Endothelial cell of umbilical vein (primary cell): ENCODE results near the gene DNAH9. TPM values are rescaled to one million over a fixed set of nuclear protein-coding genes. Genes with fewer than 3 reads are reported as not detected.

ENCODE experiments used
- BruUV-seq: library from RNA; stranded (reverse); fragments of 400-500 nt; replicated peaks from 2 replicates; lab custom pipeline; 2021; lab: Mats Ljungman, UMichigan
- CTCF ChIA-PET: fragments of 300-600, 350-600 bp; sonication (Branson Sonifier 250); formaldehyde crosslinking; loops from one replicate; lab custom pipeline; 2021; ENCODE audit warnings: antibody characterized with exemption, inconsistent platforms; lab: Charles Lee
- POLR2A ChIA-PET: fragments of 300-600, 350-600 bp; sonication (Branson Sonifier 250); formaldehyde crosslinking; loops from one replicate; lab custom pipeline; 2021; ENCODE audit warnings: antibody characterized with exemption, inconsistent platforms; lab: Charles Lee
- DNase-seq: peaks from one replicate; pipeline ENCODE4 v3.0.0-alpha.2; 2011; ENCODE audit warnings: low read depth, low spot score
- FAIRE-seq: peaks from 2 replicates; lab custom pipeline; 2011; peaks lifted over from hg19 to GRCh38; lab: Jason Lieb, UNC
- H2AFZ ChIP-seq: 2 replicates; pipeline ENCODE4 v1.6.0; 2012; ENCODE audit warnings: low read depth, low read length, control low read depth, inconsistent platforms
- H3K27ac ChIP-seq: 2 replicates; pipeline ENCODE4 v1.5.1; 2011; ENCODE audit warnings: low read depth, mild to moderate bottlenecking, control low read depth, low read length, moderate library complexity; ENCODE audit not compliant: insufficient read depth
- H3K27me3 ChIP-seq, 2 experiments: 2 replicates each; pipeline versions ENCODE4 v1.6.0 to v1.6.1; 2011; ENCODE audit warnings: low read length in 2 of 2, mixed read lengths in 1 of 2; ENCODE audit not compliant: control insufficient read depth in 2 of 2, insufficient read depth in 2 of 2
- H3K36me3 ChIP-seq, 2 experiments: 2 replicates in 1 of 2; 3 replicates in 1 of 2; pipeline ENCODE4 v1.5.1; 2011; ENCODE audit warnings: low read length in 2 of 2, mild to moderate bottlenecking in 1 of 2, moderate library complexity in 1 of 2; ENCODE audit not compliant: control insufficient read depth in 2 of 2, insufficient read depth in 2 of 2; ENCODE audit errors: extremely low read depth in 1 of 2
- H3K4me1 ChIP-seq: 3 replicates; pipeline ENCODE4 v1.5.1; 2011; ENCODE audit warnings: mild to moderate bottlenecking, low read length; ENCODE audit not compliant: control insufficient read depth, insufficient read depth; ENCODE audit errors: extremely low read depth
- H3K4me2 ChIP-seq: 2 replicates; pipeline ENCODE4 v1.6.1; 2011; ENCODE audit warnings: low read length, control low read depth, mixed read lengths; ENCODE audit not compliant: insufficient read depth
- H3K4me3 ChIP-seq, 3 experiments: fragments of 200-600 bp in 1 of 3; sonication (generic), shearing (Covaris generic) in 1 of 3; replicated peaks in 1 of 3; 2 replicates each; pipeline ENCODE4 v1.5.1; 2011 to 2016; ENCODE audit warnings: control low read depth in 3 of 3, low read length in 3 of 3, mild to moderate bottlenecking in 2 of 3, inconsistent platforms in 1 of 3, low read depth in 1 of 3, moderate library complexity in 1 of 3; ENCODE audit not compliant: insufficient read depth in 1 of 3
- H3K79me2 ChIP-seq: 2 replicates; pipeline ENCODE4 v1.6.0; 2012; ENCODE audit warnings: low read length, inconsistent platforms; ENCODE audit not compliant: control insufficient read depth, insufficient read depth
- H3K9ac ChIP-seq: replicated peaks from 2 replicates; pipeline ENCODE3; 2011; ENCODE audit warnings: low read length, control low read depth; ENCODE audit not compliant: insufficient read depth; ENCODE audit errors: extremely low read depth
- H3K9me1 ChIP-seq: replicated peaks from 3 replicates; pipeline ENCODE4 v1.6.0; 2011; ENCODE audit warnings: mild to moderate bottlenecking, low read length; ENCODE audit not compliant: control insufficient read depth, insufficient read depth; ENCODE audit errors: extremely low read depth
- H3K9me3 ChIP-seq: replicated peaks from 2 replicates; pipeline ENCODE4 v1.5.1; 2012; ENCODE audit warnings: low read length, inconsistent platforms; ENCODE audit not compliant: control insufficient read depth, insufficient read depth
- H4K20me1 ChIP-seq: replicated peaks from 2 replicates; pipeline ENCODE3; 2011; ENCODE audit warnings: mild to moderate bottlenecking, low read length; ENCODE audit not compliant: control insufficient read depth, insufficient read depth; ENCODE audit errors: extremely low read depth
- CTCF ChIP-seq, 2 donors: IDR thresholded peaks; 1 replicate in 1 of 2; 2 replicates in 1 of 2; pipeline ENCODE4 v1.5.1; 2011; ENCODE audit warnings: low read length in 2 of 2, mild to moderate bottlenecking in 2 of 2, moderate library complexity in 2 of 2, control low read depth in 1 of 2, inconsistent platforms in 1 of 2, low read depth in 1 of 2; ENCODE audit not compliant: insufficient read depth in 1 of 2; ENCODE audit errors: extremely low read depth in 1 of 2
- EZH2 ChIP-seq: IDR thresholded peaks from 2 replicates; pipeline ENCODE4 v1.6.1; 2012; ENCODE audit warnings: borderline replicate concordance, low read depth, mild to moderate bottlenecking, moderate library complexity, low read length, inconsistent platforms; ENCODE audit not compliant: severe bottlenecking
- FOS ChIP-seq: IDR thresholded peaks from 2 replicates; pipeline ENCODE4 v1.6.1; 2011; ENCODE audit warnings: mild to moderate bottlenecking, low read length, moderate library complexity, borderline replicate concordance; ENCODE audit not compliant: insufficient read depth
- GATA2 ChIP-seq: IDR thresholded peaks from 2 replicates; pipeline ENCODE4 v1.7.0; 2011; ENCODE audit warnings: low read depth, mild to moderate bottlenecking, moderate library complexity, mixed read lengths, low read length; ENCODE audit not compliant: insufficient read length, insufficient read depth
- JUN ChIP-seq: IDR thresholded peaks from 2 replicates; pipeline ENCODE4 v1.6.1; 2011; ENCODE audit warnings: borderline replicate concordance, low read depth; ENCODE audit not compliant: insufficient read length, insufficient read depth
- MAX ChIP-seq: IDR thresholded peaks from 2 replicates; pipeline ENCODE4 v1.6.1; 2011; ENCODE audit not compliant: insufficient read depth, insufficient read length
- MYC ChIP-seq: IDR thresholded peaks from one replicate; pipeline ENCODE4 v1.6.1; 2011; ENCODE audit warnings: mild to moderate bottlenecking, low read depth, low read length
- POLR2A ChIP-seq: IDR thresholded peaks from 2 replicates; pipeline ENCODE4 v1.6.1; 2012; ENCODE audit warnings: low read depth, mild to moderate bottlenecking, control low read depth, low read length
- POLR2AphosphoS5 ChIP-seq: IDR thresholded peaks from 2 replicates; pipeline ENCODE4 v1.6.1; 2012; ENCODE audit warnings: low read depth, mild to moderate bottlenecking, control low read depth, low read length, moderate library complexity; ENCODE audit not compliant: insufficient read depth
- dilution Hi-C: fragments of 300-500 bp; cut with MboI; formaldehyde crosslinking; loops from one replicate; pipeline ENCODE4 v1.15.0; 2019; ENCODE audit warnings: low sequenced_read_pairs; ENCODE audit not compliant: extremely low pct_ligation_motif_present
- intact Hi-C: fragments of 100-400 bp; cut with micrococcal nuclease; formaldehyde crosslinking; loops from one replicate; pipeline ENCODE4 v1.10.0; 2022
- polyA plus RNA-seq, 4 experiments: library from polyadenylated mRNA; depleted of rRNA in 3 of 4; stranded (reverse) in 3 of 4; unstranded in 1 of 4; fragments of >200 nt; gene quantifications; 2 replicates each; pipeline versions ENCODE4 v1.2.1 to v1.2.3, GENCODE V29; 2011 to 2012; ENCODE audit warnings: missing spikeins in 1 of 4
- total RNA-seq: library from RNA; stranded (reverse); gene quantifications from 2 replicates; pipeline ENCODE4 v1.2.3, GENCODE V29; 2021

Gene DNAH9
- total and polyA plus RNA-seq, 2 donors (not counting 3 experiments of a cell fraction or from before 2014, with no cell fraction given): not detected

GRCh38 chr17:11736613-11737312, 138.5 kb downstream of the DNAH9 start:
- Histone ChIP-seq H2AFZ (no peak overlapping the region), H3K79me2 (no peaks in the 10 kb centered on the region), H3K4me3 (no peak overlapping the region), H4K20me1 (no peaks in the 10 kb centered on the region), H3K27me3 (no peaks in the 10 kb centered on the region), H3K9ac (no peak overlapping the region), H3K27ac (no peak overlapping the region), H3K36me3 (no peaks in the 10 kb centered on the region), H3K9me1 (no peaks in the 10 kb centered on the region), H3K4me2 (no peak overlapping the region), H3K4me1 (no peaks in the 10 kb centered on the region), H3K9me3 (no peaks in the 10 kb centered on the region)
- intact Hi-C loops: no loop called here
- TF ChIP-seq FOS (no peak), EZH2 (no peak), POLR2AphosphoS5 (no peak), MYC (no peak), GATA2 (no peak), CTCF (IDR thresholded peaks at IDR 0.05; ENCODE audit: extremely low read depth in 1 of 2, insufficient read depth in 1 of 2, low read depth in 1 of 2, low read length in 2 of 2) (no peak), POLR2A (no peak), JUN (no peak), MAX (no peak)
- BruUV-seq: no TSS peak
- dilution Hi-C loops: no loop called here
- DNase-seq (no peak), FAIRE-seq (no peak)
- ChIA-PET POLR2A (no interaction called here), CTCF (no interaction called here)
